ENCODE measurements around the gene HBB. TPM values are rescaled to one million over a fixed set of nuclear protein-coding genes. Genes with fewer than 3 reads are reported as not detected.

HBB gene
- total RNA-seq, 1 donor: not detected

- TF ChIP-seq CTCF (IDR thresholded peaks at IDR 0.05; ENCODE audit: extremely low read depth, low read depth, low read length): no peak
- H2AFZ ChIP-seq (ENCODE audit: low read length): no peak overlapping the region
Measured at GRCh38 chr11:5192738-5193137, 34.1 kb downstream of the HBB start.

GRCh38 chr11:5188201-5188600 is 38.7 kb downstream of the HBB start:
- H3K4me1 ChIP-seq (ENCODE audit: insufficient read depth, low read length): no peaks in the 10 kb centered on the region
- H3K27me3 ChIP-seq (ENCODE audit: insufficient read depth, low read length): no peaks in the 10 kb centered on the region
- no peak overlapping the region for H3K4me3 ChIP-seq (ENCODE audit: insufficient read depth, low read length)
- no peaks in the 10 kb centered on the region for H4K20me1 ChIP-seq (ENCODE audit: insufficient read depth, low read length)
- no peak overlapping the region for H2AFZ ChIP-seq (ENCODE audit: low read length)
- no peaks in the 10 kb centered on the region for H3K9me3 ChIP-seq (ENCODE audit: low read depth, low read length)
- no peak overlapping the region for H3K4me2 ChIP-seq (ENCODE audit: insufficient read depth, low read length)
- no peak for DNase-seq (ENCODE audit: insufficient read length, low spot score, missing footprints)
- no peak for TF ChIP-seq CTCF (IDR thresholded peaks at IDR 0.05; ENCODE audit: extremely low read depth, low read depth, low read length)
- no peak overlapping the region for H3K27ac ChIP-seq (ENCODE audit: low read depth, low read length)
- no peaks in the 10 kb centered on the region for H3K79me2 ChIP-seq (ENCODE audit: insufficient read depth, low read length)
- no peaks in the 10 kb centered on the region for H3K36me3 ChIP-seq (ENCODE audit: insufficient read depth, low read length)

More at GRCh38 chr11:5192738-5193137, 34.1 kb downstream of the HBB start:
- H3K4me3 ChIP-seq (ENCODE audit: insufficient read depth, low read length): no peak overlapping the region
- H3K79me2 ChIP-seq (ENCODE audit: insufficient read depth, low read length): no peaks in the 10 kb centered on the region
- DNase-seq (ENCODE audit: insufficient read length, low spot score, missing footprints): no peak
- H4K20me1 ChIP-seq (ENCODE audit: insufficient read depth, low read length): no peaks in the 10 kb centered on the region
- H3K9me3 ChIP-seq (ENCODE audit: low read depth, low read length): no peaks in the 10 kb centered on the region
- no peak overlapping the region for H3K27ac ChIP-seq (ENCODE audit: low read depth, low read length)
- peaks cover 2% of the 10 kb centered on the region for H3K4me1 ChIP-seq (ENCODE audit: insufficient read depth, low read length)
- H3K4me2 ChIP-seq (ENCODE audit: insufficient read depth, low read length): no peak overlapping the region
- no peaks in the 10 kb centered on the region for H3K27me3 ChIP-seq (ENCODE audit: insufficient read depth, low read length)
- H3K36me3 ChIP-seq (ENCODE audit: insufficient read depth, low read length): no peaks in the 10 kb centered on the region

- DNase-seq (ENCODE audit: insufficient read length, low spot score, missing footprints): no peak
- no peak overlapping the region for H3K4me2 ChIP-seq (ENCODE audit: insufficient read depth, low read length)
- no peaks in the 10 kb centered on the region for H3K4me1 ChIP-seq (ENCODE audit: insufficient read depth, low read length)
- H4K20me1 ChIP-seq (ENCODE audit: insufficient read depth, low read length): no peaks in the 10 kb centered on the region
- no peaks in the 10 kb centered on the region for H3K9me3 ChIP-seq (ENCODE audit: low read depth, low read length)
- H3K27me3 ChIP-seq (ENCODE audit: insufficient read depth, low read length): no peaks in the 10 kb centered on the region
- no peak overlapping the region for H3K4me3 ChIP-seq (ENCODE audit: insufficient read depth, low read length)
- no peak for TF ChIP-seq CTCF (IDR thresholded peaks at IDR 0.05; ENCODE audit: extremely low read depth, low read depth, low read length)
- no peaks in the 10 kb centered on the region for H3K36me3 ChIP-seq (ENCODE audit: insufficient read depth, low read length)
- no peak overlapping the region for H2AFZ ChIP-seq (ENCODE audit: low read length)
- no peak overlapping the region for H3K27ac ChIP-seq (ENCODE audit: low read depth, low read length)
- no peaks in the 10 kb centered on the region for H3K79me2 ChIP-seq (ENCODE audit: insufficient read depth, low read length)
Measured at GRCh38 chr11:5178046-5178837, 48.6 kb downstream of the HBB start.

Other genes starting within 250 kb of the HBB start
- gene OR51L1, start 232.2 kb downstream of the HBB start, total RNA-seq: not detected in 2 replicates
- gene OR52J3, start 180.5 kb downstream of the HBB start, total RNA-seq: not detected in 2 replicates
- not detected in 2 replicates for gene OR52E2, start 167.4 kb downstream of the HBB start, total RNA-seq
- gene OR52E1, start 157.5 kb downstream of the HBB start, total RNA-seq: not detected in 2 replicates
- not detected in 2 replicates for gene OR52A5, start 88.7 kb downstream of the HBB start, total RNA-seq
- not detected in 2 replicates for gene OR52A1, start 72.3 kb downstream of the HBB start, total RNA-seq
- gene OR51V1, start 26.4 kb downstream of the HBB start, total RNA-seq: not detected in 2 replicates
- gene HBD, start 7.4 kb upstream of the HBB start, total RNA-seq: not detected in 2 replicates
- gene HBG1, start 22.8 kb upstream of the HBB start, total RNA-seq: not detected in 2 replicates
- gene HBG2, start 27.7 kb upstream of the HBB start, total RNA-seq: not detected in 2 replicates
- not detected in 2 replicates for gene HBE1, start 42.9 kb upstream of the HBB start, total RNA-seq
- not detected in 2 replicates for gene OR51B4, start 74.9 kb upstream of the HBB start, total RNA-seq
- gene OR51B2, start 97.2 kb upstream of the HBB start, total RNA-seq: not detected in 2 replicates
- gene OR51B5, start 116.5 kb upstream of the HBB start, total RNA-seq: not detected in 2 replicates
- gene OR51B6, start 124.4 kb upstream of the HBB start, total RNA-seq: not detected in 2 replicates
- gene OR51M1, start 156.7 kb upstream of the HBB start, total RNA-seq: not detected in 2 replicates
- not detected in 2 replicates for gene OR51Q1, start 195.0 kb upstream of the HBB start, total RNA-seq
- under 0.01 TPM in 1 of 2 replicates, not detected in the other for gene OR51I1, start 214.4 kb upstream of the HBB start, total RNA-seq
- gene OR51I2, start 222.3 kb upstream of the HBB start, total RNA-seq: not detected in 2 replicates